Measurements from ENCODE around the gene POU3F3.

DNA sequence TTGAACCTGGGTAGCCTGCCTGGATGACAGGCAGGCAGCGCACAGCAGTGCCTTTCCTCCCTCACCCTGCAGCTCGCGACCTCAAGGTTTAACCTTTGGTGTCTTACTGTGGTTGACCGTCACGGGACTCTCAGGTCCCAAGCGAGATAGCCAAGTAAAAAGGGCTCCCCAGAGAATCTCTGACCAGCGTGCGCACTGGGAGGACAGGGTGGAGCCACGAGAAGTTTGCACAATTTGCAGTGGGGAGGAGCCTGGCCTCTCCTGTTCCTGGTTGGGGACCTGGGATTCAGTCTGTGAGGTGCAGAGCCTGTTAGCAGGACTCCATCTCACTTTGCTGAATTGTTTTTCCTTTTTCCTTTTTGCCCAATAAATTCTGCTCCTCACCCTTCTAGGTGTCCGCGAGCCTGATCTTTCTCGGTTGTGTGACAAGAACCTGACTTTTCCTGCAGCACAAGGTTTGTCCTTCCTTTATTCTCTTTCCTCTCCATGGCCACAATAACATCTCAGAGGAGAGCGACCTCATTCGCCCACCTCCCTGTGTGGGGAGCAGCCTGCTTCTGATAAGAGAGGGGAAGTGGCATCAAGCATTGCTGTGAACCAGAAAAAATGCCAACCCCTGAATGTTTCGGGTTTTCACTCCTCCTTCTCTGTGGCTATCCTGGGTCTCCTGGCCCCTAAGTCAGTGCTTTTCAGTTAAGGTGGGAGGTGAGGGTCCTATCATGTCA, 36.2 kb downstream of the POU3F3 start:
- TF ChIP-seq, protein P1, sequence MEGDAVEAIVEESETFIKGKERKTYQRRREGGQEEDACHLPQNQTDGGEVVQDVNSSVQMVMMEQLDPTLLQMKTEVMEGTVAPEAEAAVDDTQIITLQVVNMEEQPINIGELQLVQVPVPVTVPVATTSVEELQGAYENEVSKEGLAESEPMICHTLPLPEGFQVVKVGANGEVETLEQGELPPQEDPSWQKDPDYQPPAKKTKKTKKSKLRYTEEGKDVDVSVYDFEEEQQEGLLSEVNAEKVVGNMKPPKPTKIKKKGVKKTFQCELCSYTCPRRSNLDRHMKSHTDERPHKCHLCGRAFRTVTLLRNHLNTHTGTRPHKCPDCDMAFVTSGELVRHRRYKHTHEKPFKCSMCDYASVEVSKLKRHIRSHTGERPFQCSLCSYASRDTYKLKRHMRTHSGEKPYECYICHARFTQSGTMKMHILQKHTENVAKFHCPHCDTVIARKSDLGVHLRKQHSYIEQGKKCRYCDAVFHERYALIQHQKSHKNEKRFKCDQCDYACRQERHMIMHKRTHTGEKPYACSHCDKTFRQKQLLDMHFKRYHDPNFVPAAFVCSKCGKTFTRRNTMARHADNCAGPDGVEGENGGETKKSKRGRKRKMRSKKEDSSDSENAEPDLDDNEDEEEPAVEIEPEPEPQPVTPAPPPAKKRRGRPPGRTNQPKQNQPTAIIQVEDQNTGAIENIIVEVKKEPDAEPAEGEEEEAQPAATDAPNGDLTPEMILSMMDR (IDR thresholded peaks at IDR 0.05), result no peak
- TF ChIP-seq ZFX (IDR thresholded peaks at IDR 0.05; ENCODE audit: borderline replicate concordance), result no peak
